Colonic mucosa (tissue), 4 donors: ENCODE results near the gene ABCA2. TPM values are rescaled to one million over a fixed set of nuclear protein-coding genes. Genes with fewer than 3 reads are reported as not detected.

Experiments
- DNase-seq: peaks from one replicate; pipeline ENCODE4 v3.0.0-alpha.2; 2020
- H3K27ac ChIP-seq: fragments of 200-600 bp; one replicate; pipeline ENCODE4 v1.8.0; 2021
- H3K27me3 ChIP-seq: fragments of 200-600 bp; one replicate; pipeline ENCODE4 v1.8.0; 2021
- H3K36me3 ChIP-seq: fragments of 200-600 bp; one replicate; pipeline ENCODE4 v1.8.0; 2021
- H3K4me1 ChIP-seq: fragments of 200-600 bp; one replicate; pipeline ENCODE4 v1.8.0; 2021; ENCODE audit warnings: mild to moderate bottlenecking
- H3K4me3 ChIP-seq: fragments of 200-600 bp; one replicate; pipeline ENCODE4 v1.8.0; 2021
- H3K9ac ChIP-seq, 2 donors: one replicate each; pipeline ENCODE4 v1.7.0; 2013; ENCODE audit warnings: control low read depth in 2 of 2, low read depth in 2 of 2, low read length in 2 of 2
- H3K9me3 ChIP-seq: fragments of 200-600 bp; one replicate; pipeline ENCODE4 v1.8.0; 2021
- CTCF ChIP-seq: fragments of 200-600 bp; IDR thresholded peaks from one replicate; pipeline ENCODE4 v1.8.0; 2022; ENCODE audit warnings: antibody characterized with exemption, mild to moderate bottlenecking
- intact Hi-C: fragments of 100-400 bp; cut with DNase I; formaldehyde crosslinking; loops from one replicate; pipeline ENCODE4 v1.14.1; 2022
- total RNA-seq, 2 donors: library from RNA; stranded (reverse); fragmentation: NEBNext Ultra II Directional in 1 of 2; extraction: Animal tissue kit (Norgen Biotek cat#: 25700) in 1 of 2; gene quantifications; one replicate each; pipeline ENCODE4 v1.2.1, GENCODE V29; 2021
- donor health status: healthy.
- donor health status: DM: no; HTN: no; CAD: no.
- donor health status: DM: no; HTN: no; CAD: no.

ABCA2 gene
- total RNA-seq, 2 donors from 2014 or later: 22.4 to 47.5 TPM

GRCh38 chr9:137013571-137013940 is 14.5 kb downstream of the ABCA2 start:
- H3K27ac ChIP-seq: no peak overlapping the region
- no peak for TF ChIP-seq CTCF
- no peak overlapping the region for H3K4me3 ChIP-seq
- H3K36me3 ChIP-seq: no peaks in the 10 kb centered on the region
- H3K9ac ChIP-seq: no peak overlapping the region
- intact Hi-C loops: no loop called here
- H3K9me3 ChIP-seq: no peaks in the 10 kb centered on the region
- no peaks in the 10 kb centered on the region for H3K27me3 ChIP-seq
- no peak for DNase-seq
- H3K4me1 ChIP-seq: no peaks in the 10 kb centered on the region

- no peak for DNase-seq
Measured at GRCh38 chr9:137012694-137013570, 15.1 kb downstream of the ABCA2 start.

DNA sequence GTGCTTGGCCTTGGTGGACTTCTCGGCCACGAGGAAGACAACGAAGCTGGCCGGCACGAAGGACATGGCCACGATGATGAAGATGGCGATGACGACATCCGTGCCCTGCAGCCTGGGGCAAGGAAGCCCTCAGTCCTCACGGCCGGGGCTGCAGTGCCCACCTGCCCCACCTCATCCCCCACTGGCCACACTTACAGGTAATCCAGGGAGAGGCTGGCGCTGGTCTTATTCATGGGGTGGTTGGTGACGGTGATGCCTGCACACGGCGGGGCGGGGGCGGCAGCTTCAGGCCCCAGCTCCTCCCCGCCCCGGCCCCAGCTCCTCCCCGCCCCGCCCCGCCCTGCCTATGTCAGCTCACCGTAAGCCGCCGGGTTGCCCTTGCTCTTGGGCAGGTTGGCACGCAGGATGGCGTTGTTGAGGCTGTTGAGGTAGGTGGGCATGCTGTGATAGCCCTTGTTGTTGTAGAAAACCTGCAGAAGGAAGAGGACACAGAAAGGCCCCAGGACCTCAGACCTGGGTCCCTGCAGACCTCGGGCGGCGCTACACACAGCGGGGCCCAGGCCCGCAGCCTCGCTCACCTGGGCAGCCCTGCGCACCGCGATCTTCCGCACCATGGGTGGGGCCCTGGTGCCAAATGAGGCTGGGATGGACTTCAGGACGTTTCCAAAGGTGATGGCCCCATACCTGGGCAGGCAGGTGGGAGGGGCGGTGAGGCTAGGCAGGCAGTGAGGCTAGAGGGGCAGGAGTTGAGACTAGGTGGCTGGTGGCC is 15.9 kb downstream of the ABCA2 start:
- TF ChIP-seq CTCF: no peak
- H3K9ac ChIP-seq: no peak overlapping the region
- no peak overlapping the region for H3K4me3 ChIP-seq
- intact Hi-C loops: no loop called here
- no peaks in the 10 kb centered on the region for H3K4me1 ChIP-seq
- no peak overlapping the region for H3K27ac ChIP-seq
- H3K27me3 ChIP-seq: no peaks in the 10 kb centered on the region
- DNase-seq: no peak
- no peaks in the 10 kb centered on the region for H3K36me3 ChIP-seq
- H3K9me3 ChIP-seq: no peaks in the 10 kb centered on the region

More at GRCh38 chr9:137012694-137013570, 15.1 kb downstream of the ABCA2 start:
- no peak for TF ChIP-seq CTCF
- intact Hi-C loops: no loop called here
- no peak overlapping the region for H3K4me3 ChIP-seq
- H3K27ac ChIP-seq: no peak overlapping the region
- H3K4me1 ChIP-seq: no peaks in the 10 kb centered on the region
- no peaks in the 10 kb centered on the region for H3K27me3 ChIP-seq
- H3K36me3 ChIP-seq: no peaks in the 10 kb centered on the region
- no peaks in the 10 kb centered on the region for H3K9me3 ChIP-seq
- no peak overlapping the region for H3K9ac ChIP-seq

GRCh38 chr9:137011156-137011555 is 16.9 kb downstream of the ABCA2 start:
- H3K9ac ChIP-seq: no peak overlapping the region
- H3K36me3 ChIP-seq: no peaks in the 10 kb centered on the region
- H3K27ac ChIP-seq: no peak overlapping the region
- H3K4me1 ChIP-seq: no peaks in the 10 kb centered on the region
- TF ChIP-seq CTCF: no peak
- DNase-seq: no peak
- H3K27me3 ChIP-seq: no peaks in the 10 kb centered on the region
- H3K4me3 ChIP-seq: no peak overlapping the region
- intact Hi-C loops: no loop called here
- H3K9me3 ChIP-seq: no peaks in the 10 kb centered on the region

DNA sequence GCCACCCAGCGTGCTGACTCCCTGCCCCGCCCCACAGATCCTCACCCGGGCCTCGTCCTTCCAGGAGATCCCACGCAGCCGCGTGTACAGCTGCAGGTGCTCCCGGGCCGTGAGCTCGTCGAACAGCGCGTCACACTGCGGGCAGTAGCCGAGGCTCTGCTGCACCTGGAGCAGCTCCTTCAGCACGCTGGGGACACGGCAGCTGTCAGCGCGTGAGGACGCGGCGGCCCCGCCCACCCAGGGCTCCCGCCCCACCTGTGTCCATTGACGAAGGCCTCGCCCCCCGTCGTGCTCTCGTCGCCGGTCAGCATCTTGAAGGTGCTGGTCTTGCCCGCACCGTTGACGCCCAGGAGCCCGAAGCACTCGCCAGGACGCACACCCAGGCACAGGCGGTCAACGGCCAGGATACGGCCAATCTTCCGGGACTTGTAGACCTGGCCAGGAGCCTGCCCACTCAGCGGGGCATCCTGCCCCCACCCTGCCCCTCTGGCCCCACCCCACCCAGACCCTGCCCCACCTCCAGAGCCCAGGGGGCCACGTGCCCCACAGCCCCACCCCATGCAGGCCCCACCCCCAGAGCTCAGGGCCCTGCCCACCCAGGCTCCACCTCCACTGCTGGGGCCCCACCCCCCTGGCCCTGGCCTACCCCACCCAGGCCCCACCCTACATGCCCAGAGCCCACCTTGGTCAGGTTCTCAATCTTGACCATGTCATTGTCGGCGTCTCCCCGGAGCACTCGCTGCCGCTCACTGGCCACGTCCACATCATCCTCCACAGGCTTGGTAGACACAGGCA is 17.9 kb downstream of the ABCA2 start:
- no peak for DNase-seq
- Histone ChIP-seq H3K4me3 (no peak overlapping the region), H3K9ac (no peak overlapping the region), H3K36me3 (no peaks in the 10 kb centered on the region), H3K9me3 (no peaks in the 10 kb centered on the region), H3K4me1 (no peaks in the 10 kb centered on the region), H3K27me3 (no peaks in the 10 kb centered on the region), H3K27ac (no peak overlapping the region)
- no peak for TF ChIP-seq CTCF
- intact Hi-C loops: no loop called here
